ENCODE data around the gene MMRN1. TPM values are rescaled to one million over a fixed set of nuclear protein-coding genes. Genes with fewer than 3 reads are reported as not detected.

MMRN1 gene
- total RNA-seq (1 to 10 TPM in 1 of 2 donors, under 1 TPM in 1; 0.70 to 6.5 TPM), total RNA-seq (0.23 to 0.90 reads per million in 2 donors)

- H3K27ac Mint-ChIP-seq: peak within 1 kb of the TSS; percentile 73
- H3K36me3 Mint-ChIP-seq (ENCODE audit: low read depth): no peaks in the 10 kb centered on the region
- no peak for DNase-seq
- no peaks in the 10 kb centered on the region for H3K9me3 ChIP-seq (ENCODE audit: control insufficient read depth, low read length, poor library complexity, severe bottlenecking)
- H3K4me1 Mint-ChIP-seq: peaks cover 10% of the 10 kb centered on the region
- peak within 1 kb of the TSS; percentile 76 for H3K4me3 Mint-ChIP-seq
- ATAC-seq: peak; percentile 72
- H3K27me3 Mint-ChIP-seq: peaks cover 8% of the 10 kb centered on the region
Measured at GRCh38 chr4:89894649-89895550, at the start of gene MMRN1. Gene MMRN1, plus strand, starts transcription at chr4:89894854. Its CDS starts 118 bp downstream, at chr4:89894972.

GRCh38 chr4:89847571-89848325 is 46.9 kb upstream of the MMRN1 start:
- H3K4me1 Mint-ChIP-seq: no peaks in the 10 kb centered on the region
- ATAC-seq: no peak

GRCh38 chr4:89855236-89855635 is 39.4 kb upstream of the MMRN1 start:
- Mint-ChIP-seq H3K27me3 (peaks cover 19% of the 10 kb centered on the region), H3K27ac (no peak overlapping the region), H3K36me3 (ENCODE audit: low read depth) (no peaks in the 10 kb centered on the region), H3K4me3 (no peak overlapping the region), H3K4me1 (no peaks in the 10 kb centered on the region)
- no peak for DNase-seq
- ATAC-seq: no peak
- H3K9me3 ChIP-seq (ENCODE audit: control insufficient read depth, low read length, poor library complexity, severe bottlenecking): no peaks in the 10 kb centered on the region

More at GRCh38 chr4:89847571-89848325, 46.9 kb upstream of the MMRN1 start:
- DNase-seq: no peak
- no peaks in the 10 kb centered on the region for H3K36me3 Mint-ChIP-seq (ENCODE audit: low read depth)
- H3K4me3 Mint-ChIP-seq: no peak overlapping the region
- no peaks in the 10 kb centered on the region for H3K27me3 Mint-ChIP-seq
- H3K9me3 ChIP-seq (ENCODE audit: control insufficient read depth, low read length, poor library complexity, severe bottlenecking): no peaks in the 10 kb centered on the region
- no peak overlapping the region for H3K27ac Mint-ChIP-seq

- DNase-seq (no peak), ATAC-seq (no peak)
- Mint-ChIP-seq H3K27ac (no peak overlapping the region), H3K36me3 (ENCODE audit: low read depth) (no peaks in the 10 kb centered on the region), H3K4me1 (peaks cover 3% of the 10 kb centered on the region), H3K27me3 (peaks cover 25% of the 10 kb centered on the region), H3K4me3 (no peak overlapping the region)
- no peaks in the 10 kb centered on the region for H3K9me3 ChIP-seq (ENCODE audit: control insufficient read depth, low read length, poor library complexity, severe bottlenecking)
Measured at GRCh38 chr4:89860971-89861370, 33.7 kb upstream of the MMRN1 start.

DNA sequence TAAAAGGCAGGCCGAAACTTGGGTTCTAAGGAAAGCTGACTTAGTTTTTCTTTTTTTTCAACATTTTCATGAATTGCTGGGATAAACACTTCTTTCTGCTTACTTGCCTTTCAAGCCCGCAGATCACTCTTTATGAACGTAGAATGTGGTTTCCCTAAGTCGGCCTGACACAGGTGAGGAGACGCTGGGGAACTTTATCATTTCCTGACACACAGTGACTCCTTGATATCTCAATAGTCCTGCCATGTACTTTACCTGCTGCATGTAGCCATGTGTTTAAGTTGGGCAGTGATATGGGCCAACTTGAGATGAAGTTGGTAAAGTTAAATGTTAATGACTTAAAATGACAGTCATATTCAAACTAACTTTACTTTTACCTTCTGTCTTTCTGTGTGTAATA is 31.1 kb upstream of the MMRN1 start:
- H3K4me3 Mint-ChIP-seq: no peak overlapping the region
- ATAC-seq (no peak), DNase-seq (no peak)
- H3K36me3 Mint-ChIP-seq (ENCODE audit: low read depth): no peaks in the 10 kb centered on the region
- no peaks in the 10 kb centered on the region for H3K9me3 ChIP-seq (ENCODE audit: control insufficient read depth, low read length, poor library complexity, severe bottlenecking)
- no peak overlapping the region for H3K27ac Mint-ChIP-seq
- peaks cover 3% of the 10 kb centered on the region for H3K4me1 Mint-ChIP-seq
- peaks cover 41% of the 10 kb centered on the region for H3K27me3 Mint-ChIP-seq

DNA sequence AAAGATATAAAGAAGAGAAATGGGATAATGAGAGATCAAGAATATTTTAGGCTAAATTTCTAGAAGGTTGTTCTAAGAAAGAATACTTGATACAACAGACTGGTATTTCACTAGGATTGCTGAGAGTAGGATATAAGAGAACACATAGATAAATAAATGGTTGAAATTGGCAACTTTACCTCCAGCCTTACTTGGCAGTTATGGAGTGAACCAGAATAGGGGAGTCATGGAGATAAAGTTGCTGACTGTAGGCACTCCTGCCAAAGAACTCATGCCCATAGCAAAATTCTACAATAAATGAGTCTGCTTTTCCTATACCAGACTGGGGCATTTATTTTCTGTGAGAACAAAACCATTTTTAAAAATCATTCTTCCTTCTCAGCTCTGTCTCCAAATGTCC is 26.4 kb upstream of the MMRN1 start:
- Mint-ChIP-seq H3K4me1 (peaks cover under 1% of the 10 kb centered on the region), H3K4me3 (no peak overlapping the region), H3K27me3 (peaks cover 46% of the 10 kb centered on the region), H3K36me3 (ENCODE audit: low read depth) (no peaks in the 10 kb centered on the region), H3K27ac (no peak overlapping the region)
- ATAC-seq (no peak), DNase-seq (no peak)
- no peaks in the 10 kb centered on the region for H3K9me3 ChIP-seq (ENCODE audit: control insufficient read depth, low read length, poor library complexity, severe bottlenecking)

DNA sequence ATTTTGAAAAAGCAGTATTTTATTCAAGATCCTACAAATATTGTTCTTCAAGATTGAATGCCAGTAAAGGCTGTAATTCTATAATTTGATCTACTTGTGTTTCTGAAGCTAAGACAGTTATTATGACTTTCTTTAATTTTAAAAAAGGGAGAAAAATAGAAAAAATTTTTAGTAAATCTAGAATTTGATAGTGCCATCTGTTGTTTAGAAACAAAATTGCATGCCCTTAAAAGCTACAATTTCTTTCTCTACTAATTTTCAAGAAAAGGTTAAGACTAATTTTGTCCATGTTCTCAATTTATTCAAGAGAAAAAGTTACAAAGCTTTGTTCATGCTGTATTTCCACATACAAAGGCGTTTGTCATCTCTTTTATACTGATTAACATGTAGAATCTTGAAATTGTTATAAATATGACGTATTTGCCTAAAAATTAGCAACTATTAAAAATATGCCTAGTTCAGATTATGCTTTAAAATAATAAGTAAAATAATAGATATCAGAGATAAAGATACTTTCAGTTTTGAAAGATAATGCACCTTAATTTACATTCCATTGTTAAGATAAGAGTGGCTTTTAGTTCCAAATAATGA is 25.6 kb upstream of the MMRN1 start:
- H3K27ac Mint-ChIP-seq: no peak overlapping the region

GRCh38 chr4:89871211-89871610 is 23.4 kb upstream of the MMRN1 start:
- no peaks in the 10 kb centered on the region for H3K9me3 ChIP-seq (ENCODE audit: control insufficient read depth, low read length, poor library complexity, severe bottlenecking)
- no peak overlapping the region for H3K4me3 Mint-ChIP-seq
- DNase-seq (no peak), ATAC-seq (no peak)
- no peak overlapping the region for H3K27ac Mint-ChIP-seq
- H3K36me3 Mint-ChIP-seq (ENCODE audit: low read depth): no peaks in the 10 kb centered on the region
- H3K4me1 Mint-ChIP-seq: peaks cover under 1% of the 10 kb centered on the region
- H3K27me3 Mint-ChIP-seq: peaks cover 50% of the 10 kb centered on the region

More for the DNA sequence above, 25.6 kb upstream of the MMRN1 start:
- H3K27me3 Mint-ChIP-seq: peaks cover 47% of the 10 kb centered on the region
- H3K4me1 Mint-ChIP-seq: no peaks in the 10 kb centered on the region
- no peaks in the 10 kb centered on the region for H3K36me3 Mint-ChIP-seq (ENCODE audit: low read depth)
- ATAC-seq (no peak), DNase-seq (no peak)
- no peaks in the 10 kb centered on the region for H3K9me3 ChIP-seq (ENCODE audit: control insufficient read depth, low read length, poor library complexity, severe bottlenecking)
- no peak overlapping the region for H3K4me3 Mint-ChIP-seq

DNA sequence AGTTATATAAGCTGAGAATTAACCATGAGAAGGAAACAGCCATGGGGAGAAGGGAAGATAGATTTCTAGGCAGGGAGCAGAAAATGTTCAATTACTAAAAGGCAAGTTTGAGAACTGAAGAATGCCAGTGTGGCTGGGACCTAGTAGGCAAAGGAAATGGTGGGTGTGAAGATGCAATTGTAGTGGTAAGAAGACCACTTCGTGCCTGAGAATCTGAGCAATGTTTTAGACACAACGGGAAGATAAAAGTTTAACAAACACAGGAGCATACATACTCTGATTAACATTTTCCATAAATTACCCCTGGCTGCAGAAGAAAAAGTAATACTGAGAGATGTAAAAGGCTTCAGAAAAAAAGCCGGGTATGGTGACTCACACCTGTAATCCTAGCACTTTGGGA is 18.1 kb upstream of the MMRN1 start:
- DNase-seq (no peak), ATAC-seq (no peak)
- H3K36me3 Mint-ChIP-seq (ENCODE audit: low read depth): no peaks in the 10 kb centered on the region
- no peak overlapping the region for H3K27ac Mint-ChIP-seq
- peaks cover 46% of the 10 kb centered on the region for H3K27me3 Mint-ChIP-seq
- no peaks in the 10 kb centered on the region for H3K9me3 ChIP-seq (ENCODE audit: control insufficient read depth, low read length, poor library complexity, severe bottlenecking)
- H3K4me3 Mint-ChIP-seq: no peak overlapping the region
- H3K4me1 Mint-ChIP-seq: peaks cover 3% of the 10 kb centered on the region

DNA sequence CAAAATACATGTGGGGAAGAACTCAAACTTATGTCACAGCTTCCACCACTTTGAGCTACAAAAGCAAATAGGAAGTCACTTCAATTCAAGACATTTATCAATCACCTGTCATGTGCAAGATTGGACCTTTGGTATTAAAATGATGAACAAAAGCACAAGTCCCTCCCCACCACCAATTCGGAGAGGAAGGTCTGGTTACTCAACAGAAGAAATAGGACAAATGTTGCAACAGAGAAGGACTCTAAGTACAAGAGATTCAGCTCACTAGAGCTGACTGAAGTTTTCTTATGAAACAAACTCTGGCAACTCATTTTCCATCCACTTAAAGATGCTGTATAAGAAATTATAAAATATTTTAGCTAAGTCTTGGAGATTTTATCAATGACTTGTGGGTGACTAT is 16.0 kb upstream of the MMRN1 start:
- Mint-ChIP-seq H3K4me3 (no peak overlapping the region), H3K36me3 (ENCODE audit: low read depth) (no peaks in the 10 kb centered on the region), H3K4me1 (peaks cover 3% of the 10 kb centered on the region), H3K27me3 (peaks cover 36% of the 10 kb centered on the region), H3K27ac (no peak overlapping the region)
- ATAC-seq: no peak
- no peak for DNase-seq
- no peaks in the 10 kb centered on the region for H3K9me3 ChIP-seq (ENCODE audit: control insufficient read depth, low read length, poor library complexity, severe bottlenecking)

GRCh38 chr4:89879215-89879614 is 15.4 kb upstream of the MMRN1 start:
- H3K4me3 Mint-ChIP-seq: no peak overlapping the region
- H3K9me3 ChIP-seq (ENCODE audit: control insufficient read depth, low read length, poor library complexity, severe bottlenecking): no peaks in the 10 kb centered on the region
- H3K27me3 Mint-ChIP-seq: peaks cover 36% of the 10 kb centered on the region
- no peaks in the 10 kb centered on the region for H3K36me3 Mint-ChIP-seq (ENCODE audit: low read depth)
- H3K27ac Mint-ChIP-seq: no peak overlapping the region
- DNase-seq: no peak
- peaks cover 3% of the 10 kb centered on the region for H3K4me1 Mint-ChIP-seq
- no peak for ATAC-seq

DNA sequence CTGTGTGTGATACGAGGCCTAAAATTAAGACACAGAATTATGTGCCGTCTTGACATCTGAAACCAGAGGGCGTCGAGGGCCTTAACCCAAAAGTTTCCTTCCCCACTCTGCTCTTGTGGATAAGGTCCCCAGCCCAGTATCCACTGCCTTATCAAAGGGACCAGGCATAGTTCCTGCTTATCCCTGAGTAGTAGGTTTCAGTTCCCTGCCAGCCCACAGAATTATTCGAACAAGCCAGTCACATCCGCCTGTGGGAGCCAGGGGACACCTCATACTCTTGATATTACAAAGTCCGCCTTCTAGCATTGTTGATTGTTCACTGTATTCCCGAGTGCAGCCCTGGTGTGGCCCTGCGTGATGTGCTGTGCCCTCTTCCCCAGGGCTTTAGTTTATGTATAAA is 5.4 kb upstream of the MMRN1 start:
- ATAC-seq (no peak), DNase-seq (no peak)
- no peaks in the 10 kb centered on the region for H3K4me1 Mint-ChIP-seq
- no peak overlapping the region for H3K4me3 Mint-ChIP-seq
- peaks cover 4% of the 10 kb centered on the region for H3K36me3 Mint-ChIP-seq (ENCODE audit: low read depth)
- H3K9me3 ChIP-seq (ENCODE audit: control insufficient read depth, low read length, poor library complexity, severe bottlenecking): no peaks in the 10 kb centered on the region
- H3K27ac Mint-ChIP-seq: no peak overlapping the region
- H3K27me3 Mint-ChIP-seq: peaks cover 21% of the 10 kb centered on the region

DNA sequence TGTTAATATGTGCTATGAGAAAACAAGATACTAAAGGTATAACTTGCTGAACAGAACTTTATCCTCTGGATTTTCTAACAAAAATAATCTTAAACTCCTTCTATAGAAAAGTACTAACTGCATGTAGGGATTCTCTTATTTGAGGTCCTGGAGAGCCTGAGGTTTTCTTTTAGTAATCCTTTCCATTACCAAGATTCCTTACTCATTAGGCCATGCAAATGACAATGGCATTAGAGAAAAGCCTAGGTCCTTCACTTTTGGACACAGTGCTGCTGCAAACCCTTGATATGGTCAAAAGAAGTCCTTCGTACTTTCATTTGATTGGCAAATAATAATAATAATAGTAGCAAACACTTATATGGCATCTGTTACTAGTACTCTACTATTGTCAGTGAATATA is 3.2 kb downstream of the MMRN1 start:
- Mint-ChIP-seq H3K4me3 (no peak overlapping the region), H3K27me3 (peaks cover 5% of the 10 kb centered on the region), H3K4me1 (peaks cover 10% of the 10 kb centered on the region), H3K27ac (no peak overlapping the region), H3K36me3 (ENCODE audit: low read depth) (no peaks in the 10 kb centered on the region)
- ATAC-seq: no peak
- no peak for DNase-seq
- H3K9me3 ChIP-seq (ENCODE audit: control insufficient read depth, low read length, poor library complexity, severe bottlenecking): no peaks in the 10 kb centered on the region
